HepG2 (cell line): ENCODE results near the gene GUCY2D. TPM values are rescaled to one million over a fixed set of nuclear protein-coding genes. Genes with fewer than 3 reads are reported as not detected.

ENCODE experiments used
- ATAC-seq: fragments of 200-7000 bp; cut with Tn5 transposase; 3 replicates; pipeline ENCODE4 v1.9.1; 2020; ENCODE audit warnings: mild to moderate bottlenecking, moderate library complexity
- BruUV-seq: library from RNA; stranded (reverse); fragments of 400-500 nt; replicated peaks from 2 replicates; lab custom pipeline; 2021; lab: Mats Ljungman, UMichigan
- CTCF ChIA-PET: fragments of 300-600 bp; formaldehyde crosslinking; extraction: SDS; loops from one replicate; lab custom pipeline; 2021; ENCODE audit warnings: low total read pairs, inconsistent platforms, low intra/inter-chr PET ratio; lab: Yijun Ruan, JAX
- POLR2A ChIA-PET: fragments of 350-600 bp; sonication (Branson Sonifier 250); formaldehyde crosslinking; loops from one replicate; lab custom pipeline; 2020; ENCODE audit warnings: antibody characterized with exemption, inconsistent platforms; lab: Yijun Ruan, JAX
- DNase-seq: peaks from one replicate; pipeline ENCODE4 v3.0.0-alpha.2; 2015; ENCODE audit warnings: low spot score
- FAIRE-seq: peaks from 3 replicates; lab custom pipeline; 2011; peaks lifted over from hg19 to GRCh38; lab: Jason Lieb, UNC
- H2AFZ ChIP-seq: one replicate; pipeline ENCODE4 v1.6.1; 2011; ENCODE audit warnings: low read length, inconsistent platforms
- H3K27ac ChIP-seq: fragments of 300-600 bp; 3 replicates; pipeline ENCODE4 v1.8.0; 2011; ENCODE audit warnings: mixed run types, mild to moderate bottlenecking, mixed read lengths, low read length, inconsistent platforms; ENCODE audit not compliant: insufficient read depth; ENCODE audit errors: extremely low read length
- H3K27me3 ChIP-seq, 2 experiments: fragments of 200-600 bp in 1 of 2; 2 replicates in 1 of 2; 3 replicates in 1 of 2; pipeline versions ENCODE4 v1.6.0 to v1.8.0; 2011; ENCODE audit warnings: low read length in 2 of 2, mild to moderate bottlenecking in 2 of 2, moderate library complexity in 2 of 2, inconsistent platforms in 1 of 2; ENCODE audit not compliant: insufficient read depth in 2 of 2, control insufficient read depth in 1 of 2
- H3K36me3 ChIP-seq, 2 experiments: fragments of 200-600 bp in 1 of 2; replicated peaks in 1 of 2; 2 replicates in 1 of 2; 3 replicates in 1 of 2; pipeline versions ENCODE4 v1.5.1 to v1.8.0; 2011; ENCODE audit warnings: low read length in 2 of 2, inconsistent platforms in 1 of 2; ENCODE audit not compliant: insufficient read depth in 2 of 2, control insufficient read depth in 1 of 2
- H3K4me1 ChIP-seq: 2 replicates; pipeline ENCODE4 v1.5.1; 2012; ENCODE audit warnings: low read length, inconsistent platforms; ENCODE audit not compliant: insufficient read depth
- H3K4me2 ChIP-seq: 2 replicates; pipeline ENCODE4 v1.6.0; 2011; ENCODE audit warnings: low read depth, low read length, inconsistent platforms
- H3K4me3 ChIP-seq, 3 experiments: fragments of 200-600 bp in 1 of 3; sonication (generic), shearing (Covaris generic) in 1 of 3; replicated peaks in 1 of 3; 2 replicates each; pipeline ENCODE4 v1.5.1; 2011 to 2016; ENCODE audit warnings: low read length in 3 of 3, inconsistent platforms in 2 of 3, low read depth in 2 of 3, mild to moderate bottlenecking in 2 of 3, control low read depth in 1 of 3, mixed read lengths in 1 of 3; ENCODE audit not compliant: insufficient read depth in 1 of 3
- H3K79me2 ChIP-seq: one replicate; pipeline ENCODE4 v1.6.1; 2011; ENCODE audit warnings: low read length, inconsistent platforms; ENCODE audit not compliant: insufficient read depth
- H3K9ac ChIP-seq: 2 replicates; pipeline ENCODE4 v1.6.0; 2011; ENCODE audit warnings: mild to moderate bottlenecking, low read depth, low read length, inconsistent platforms; ENCODE audit not compliant: insufficient read depth
- H3K9me3 ChIP-seq: 2 replicates; pipeline ENCODE4 v1.5.1; 2012; ENCODE audit warnings: mild to moderate bottlenecking, low read length
- H4K20me1 ChIP-seq: 2 replicates; pipeline ENCODE4 v1.6.0; 2011; ENCODE audit warnings: inconsistent platforms, mild to moderate bottlenecking, low read length, moderate library complexity; ENCODE audit not compliant: insufficient read depth
- DNMT1 ChIP-seq: sonication (generic); formaldehyde crosslinking; IDR thresholded peaks from 2 replicates; pipeline ENCODE4 v1.5.1; 2020; ENCODE audit warnings: mild to moderate bottlenecking, missing genetic modification reagents
- GTF2F1 ChIP-seq: fragments of 150-350 bp; IDR thresholded peaks from 2 replicates; pipeline ENCODE4 v1.6.1; 2014; ENCODE audit warnings: low read length
- KLF6 ChIP-seq: IDR thresholded peaks from 2 replicates; pipeline ENCODE4 v1.8.0; 2016; ENCODE audit warnings: missing biosample characterization, missing genetic modification reagents
- MEF2D ChIP-seq: sonication (generic); formaldehyde crosslinking; IDR thresholded peaks from 2 replicates; pipeline ENCODE4 v1.5.1; 2020; ENCODE audit warnings: mild to moderate bottlenecking, missing genetic modification reagents
- NPAS2 ChIP-seq: sonication (generic); formaldehyde crosslinking; IDR thresholded peaks from 2 replicates; pipeline ENCODE4 v1.8.0; 2022; ENCODE audit warnings: mild to moderate bottlenecking, missing genetic modification reagents, borderline replicate concordance
- NR3C1 ChIP-seq: sonication (generic); formaldehyde crosslinking; IDR thresholded peaks from 2 replicates; pipeline ENCODE4 v1.4.0; 2020; ENCODE audit warnings: missing genetic modification reagents
- PATZ1 ChIP-seq: sonication (generic); formaldehyde crosslinking; IDR thresholded peaks from 2 replicates; pipeline ENCODE4 v1.4.0; 2020; ENCODE audit warnings: missing genetic modification reagents
- PITX1 ChIP-seq: sonication (generic); formaldehyde crosslinking; IDR thresholded peaks from 2 replicates; pipeline ENCODE4 v1.5.1; 2020; ENCODE audit warnings: mild to moderate bottlenecking, missing genetic modification reagents
- REPIN1 ChIP-seq: sonication (generic); formaldehyde crosslinking; IDR thresholded peaks from 2 replicates; pipeline ENCODE4 v1.8.0; 2022; ENCODE audit warnings: missing genetic modification reagents, low read depth, mild to moderate bottlenecking, borderline replicate concordance
- ZBTB7A ChIP-seq: sonication (generic); formaldehyde crosslinking; IDR thresholded peaks from 2 replicates; pipeline ENCODE4 v1.8.0; 2022; ENCODE audit warnings: mild to moderate bottlenecking, missing genetic modification reagents
- ZNF34 ChIP-seq: sonication (generic); formaldehyde crosslinking; IDR thresholded peaks from 2 replicates; pipeline ENCODE4 v1.4.0; 2020; ENCODE audit warnings: mild to moderate bottlenecking, missing genetic modification reagents, borderline replicate concordance
- ZSCAN5A ChIP-seq: sonication (generic); formaldehyde crosslinking; IDR thresholded peaks from 2 replicates; pipeline ENCODE4 v1.8.0; 2022; ENCODE audit warnings: mild to moderate bottlenecking, missing genetic modification reagents, borderline replicate concordance
- WGBS: methylation state at CpG from one replicate; pipeline ENCODE4 v1.1.6; 2017; ENCODE audit warnings: low lambda C conversion rate; 5-methylcytosine and 5-hydroxymethylcytosine counted together
- in situ Hi-C: cut with HindIII; loops from 2 replicates; pipeline ENCODE4 v1.10.0; 2017; ENCODE audit warnings: low pct_unique_long_range_greater_than_20kb; ENCODE audit not compliant: extremely low pct_ligation_motif_present
- intact Hi-C: fragments of 100-400 bp; cut with micrococcal nuclease; formaldehyde crosslinking; loops from one replicate; pipeline ENCODE4 v1.10.0; 2022; ENCODE audit not compliant: unreplicated experiment
- polyA plus RNA-seq, 8 experiments: library from polyadenylated mRNA; depleted of rRNA in 3 of 8; stranded (reverse) in 7 of 8; unstranded in 1 of 8; fragments of >200 nt; fragmentation: Illumina TruSeq in 4 of 8; extraction: Trizol in 4 of 8; gene quantifications; 2 replicates each; pipeline versions ENCODE4 v1.2.1 to v1.2.3, GENCODE V29; 2011 to 2016; ENCODE audit warnings: low read depth in 4 of 8, missing spikeins in 1 of 8, mixed read lengths in 1 of 8; ENCODE audit not compliant: insufficient read depth in 1 of 8
- total RNA-seq, 5 experiments: library from RNA; depleted of rRNA; stranded (reverse); fragments of >200 nt; fragmentation: Illumina TruSeq; extraction: Trizol; gene quantifications; 2 replicates each; pipeline ENCODE4 v1.2.3, GENCODE V29; 2016; ENCODE audit warnings: low read depth in 1 of 5
- TF ChIP-seq, protein P1 (sequence below): fragments of 450-650 bp; IDR thresholded peaks from 2 replicates; pipeline ENCODE4 v1.6.1; 2017

GUCY2D gene
- total and polyA plus RNA-seq, 2 of the 13 experiments (the other 11 are each of a cell fraction or from before 2014, with no cell fraction given), result not detected

- no TSS peak for BruUV-seq
- no peak for DNase-seq
- TF ChIP-seq DNMT1 (CRISPR knock-in tag) (no peak), GTF2F1 (no peak), KLF6 (CRISPR knock-in tag) (no peak), NPAS2 (CRISPR knock-in tag) (no peak), ZNF34 (no peak), MEF2D (CRISPR knock-in tag) (no peak), NR3C1 (CRISPR knock-in tag) (no peak), REPIN1 (no peak), ZSCAN5A (CRISPR knock-in tag) (no peak), PITX1 (CRISPR knock-in tag) (no peak), PATZ1 (no peak), ZBTB7A (CRISPR knock-in tag) (no peak)
- TF ChIP-seq, protein P1, sequence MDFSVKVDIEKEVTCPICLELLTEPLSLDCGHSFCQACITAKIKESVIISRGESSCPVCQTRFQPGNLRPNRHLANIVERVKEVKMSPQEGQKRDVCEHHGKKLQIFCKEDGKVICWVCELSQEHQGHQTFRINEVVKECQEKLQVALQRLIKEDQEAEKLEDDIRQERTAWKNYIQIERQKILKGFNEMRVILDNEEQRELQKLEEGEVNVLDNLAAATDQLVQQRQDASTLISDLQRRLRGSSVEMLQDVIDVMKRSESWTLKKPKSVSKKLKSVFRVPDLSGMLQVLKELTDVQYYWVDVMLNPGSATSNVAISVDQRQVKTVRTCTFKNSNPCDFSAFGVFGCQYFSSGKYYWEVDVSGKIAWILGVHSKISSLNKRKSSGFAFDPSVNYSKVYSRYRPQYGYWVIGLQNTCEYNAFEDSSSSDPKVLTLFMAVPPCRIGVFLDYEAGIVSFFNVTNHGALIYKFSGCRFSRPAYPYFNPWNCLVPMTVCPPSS, result no peak
- ChIA-PET CTCF (no interaction called here), POLR2A (no interaction called here)
- Histone ChIP-seq H3K27me3 (peaks cover 0 to 58% of the 10 kb centered on the region in 2 experiments; a peak in 4 of 5 replicates), H4K20me1 (no peaks in the 10 kb centered on the region), H2AFZ (no peak overlapping the region), H3K36me3 (no peaks in the 10 kb centered on the region), H3K4me3 (no peak overlapping the region), H3K79me2 (no peaks in the 10 kb centered on the region), H3K4me2 (no peak overlapping the region), H3K9ac (no peak overlapping the region), H3K9me3 (no peaks in the 10 kb centered on the region), H3K27ac (no peak overlapping the region), H3K4me1 (peaks cover 10% of the 10 kb centered on the region)
- in situ Hi-C loops (no loop called here), intact Hi-C loops (no loop called here)
- no peak for FAIRE-seq
- 4% methylated on average over 5 of the region's 15 CpGs for WGBS
- no peak for ATAC-seq
These were observed 9.7 kb downstream of the GUCY2D start for GRCh38 chr17:8012045-8012580.
